Gastroesophageal sphincter (tissue), 4 donors: ENCODE results near the gene SPOCK2. TPM values are rescaled to one million over a fixed set of nuclear protein-coding genes. Genes with fewer than 3 reads are reported as not detected.

Experiments
- ATAC-seq: fragments of 150-250 bp; one replicate; pipeline ENCODE4 v1.9.1; 2016; ENCODE audit warnings: mild to moderate bottlenecking, moderate library complexity
- H3K27ac ChIP-seq, 4 donors: fragments of 200-600 bp; sonication (generic) in 3 of 4; 1 replicate in 3 of 4; 2 replicates in 1 of 4; pipeline ENCODE4 v1.5.1; 2016 to 2019
- H3K27me3 ChIP-seq: fragments of 200-600 bp; sonication (generic); one replicate; pipeline ENCODE4 v1.5.1; 2019
- H3K36me3 ChIP-seq, 2 donors: fragments of 200-600 bp; sonication (generic); one replicate each; pipeline ENCODE4 v1.5.1; 2019; ENCODE audit warnings: control low read depth in 1 of 2
- H3K4me1 ChIP-seq, 3 donors: fragments of 200-600 bp; sonication (generic); 1 replicate in 2 of 3; 2 replicates in 1 of 3; pipeline ENCODE4 v1.5.1; 2016 to 2019; ENCODE audit warnings: control low read depth in 2 of 3
- H3K4me3 ChIP-seq, 2 donors: fragments of 200-600 bp; sonication (generic); one replicate each; pipeline ENCODE4 v1.5.1; 2019; ENCODE audit warnings: mild to moderate bottlenecking in 1 of 2, moderate library complexity in 1 of 2
- H3K9me3 ChIP-seq, 3 donors: fragments of 200-600 bp; sonication (generic); one replicate each; pipeline ENCODE4 v1.5.1; 2017 to 2019; ENCODE audit warnings: control low read depth in 2 of 3
- EP300 ChIP-seq: sonication (generic); formaldehyde crosslinking; IDR thresholded peaks from one replicate; pipeline ENCODE4 v1.6.1; 2017; ENCODE audit warnings: antibody characterized with exemption, mild to moderate bottlenecking
- POLR2A ChIP-seq, 2 donors: fragments of 450-650 bp; IDR thresholded peaks; one replicate each; pipeline ENCODE4 v1.6.1; 2017; ENCODE audit warnings: antibody characterized with exemption in 2 of 2, mild to moderate bottlenecking in 2 of 2, moderate library complexity in 1 of 2
- POLR2AphosphoS5 ChIP-seq: sonication (generic); formaldehyde crosslinking; IDR thresholded peaks from one replicate; pipeline ENCODE4 v1.6.1; 2017; ENCODE audit warnings: antibody characterized with exemption
- WGBS, 2 donors: methylation state at CpG; one replicate each; pipeline ENCODE4 v1.1.5; 2018; ENCODE audit warnings: low coverage in 1 of 2; 5-methylcytosine and 5-hydroxymethylcytosine counted together
- total RNA-seq, 4 donors: library from RNA; depleted of rRNA; stranded (reverse); fragments of >200 nt; gene quantifications; one replicate each; pipeline ENCODE4 v1.1.0, GENCODE V29; 2016
- TF ChIP-seq, protein P1 (sequence below), 4 experiments: fragments of 200-600 bp in 2 of 4; fragments of 450-650 bp in 2 of 4; sonication (generic) in 1 of 4; IDR thresholded peaks; one replicate each; pipeline ENCODE4 v1.5.1; 2017 to 2019; ENCODE audit warnings: antibody characterized with exemption in 4 of 4, mild to moderate bottlenecking in 2 of 4, moderate library complexity in 2 of 4

The SPOCK2 gene
- total RNA-seq, 4 donors from 2014 or later = 6.2 to 9.2 (median 7.9) TPM

DNA sequence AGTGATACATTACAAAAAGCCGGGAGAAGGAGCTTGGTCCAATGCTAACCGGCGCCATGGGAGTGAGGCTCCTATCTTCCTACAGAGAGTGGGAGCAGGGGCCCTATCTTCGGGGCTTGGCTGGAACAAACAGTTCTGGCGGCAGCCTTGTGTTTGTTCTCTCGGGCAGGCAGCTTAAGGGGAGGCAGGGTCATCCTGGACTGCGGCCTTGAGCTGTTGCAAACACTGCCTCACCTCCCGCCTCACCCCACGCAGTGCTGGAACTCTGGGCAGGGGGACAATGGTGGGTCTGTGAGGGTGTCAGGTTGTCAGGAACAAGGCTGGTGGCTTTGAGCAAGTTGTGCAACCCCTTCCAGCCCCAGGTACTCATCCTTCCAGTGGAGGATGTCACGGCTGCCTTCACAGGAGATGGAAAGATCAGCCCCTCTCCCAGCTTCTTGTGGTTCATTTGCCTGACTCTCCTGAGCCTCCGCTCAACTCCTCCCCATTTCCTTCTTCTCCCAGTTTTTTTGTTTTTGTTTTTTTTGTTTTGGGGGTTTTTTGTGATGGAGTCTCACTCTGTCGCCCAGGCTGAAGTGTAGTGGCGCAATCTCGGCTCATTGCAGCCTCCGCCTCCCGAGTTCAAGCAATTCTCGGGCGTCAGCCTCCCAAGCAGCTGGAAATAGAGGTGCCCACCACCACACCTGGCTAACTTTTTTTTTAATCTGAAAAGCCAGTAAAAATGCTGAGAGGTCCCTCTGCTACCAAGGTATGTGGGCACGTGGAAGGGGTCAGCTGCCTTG is 57.4 kb downstream of the SPOCK2 start:
- peak; percentile 35 for ATAC-seq
- TF ChIP-seq POLR2A (IDR thresholded peaks at IDR 0.05) = no peak
- TF ChIP-seq EP300 = no peak
- TF ChIP-seq, protein P1, sequence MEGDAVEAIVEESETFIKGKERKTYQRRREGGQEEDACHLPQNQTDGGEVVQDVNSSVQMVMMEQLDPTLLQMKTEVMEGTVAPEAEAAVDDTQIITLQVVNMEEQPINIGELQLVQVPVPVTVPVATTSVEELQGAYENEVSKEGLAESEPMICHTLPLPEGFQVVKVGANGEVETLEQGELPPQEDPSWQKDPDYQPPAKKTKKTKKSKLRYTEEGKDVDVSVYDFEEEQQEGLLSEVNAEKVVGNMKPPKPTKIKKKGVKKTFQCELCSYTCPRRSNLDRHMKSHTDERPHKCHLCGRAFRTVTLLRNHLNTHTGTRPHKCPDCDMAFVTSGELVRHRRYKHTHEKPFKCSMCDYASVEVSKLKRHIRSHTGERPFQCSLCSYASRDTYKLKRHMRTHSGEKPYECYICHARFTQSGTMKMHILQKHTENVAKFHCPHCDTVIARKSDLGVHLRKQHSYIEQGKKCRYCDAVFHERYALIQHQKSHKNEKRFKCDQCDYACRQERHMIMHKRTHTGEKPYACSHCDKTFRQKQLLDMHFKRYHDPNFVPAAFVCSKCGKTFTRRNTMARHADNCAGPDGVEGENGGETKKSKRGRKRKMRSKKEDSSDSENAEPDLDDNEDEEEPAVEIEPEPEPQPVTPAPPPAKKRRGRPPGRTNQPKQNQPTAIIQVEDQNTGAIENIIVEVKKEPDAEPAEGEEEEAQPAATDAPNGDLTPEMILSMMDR (IDR thresholded peaks at IDR 0.05) = no peak
- TF ChIP-seq POLR2AphosphoS5 = no peak
- H3K36me3 ChIP-seq = no peaks in the 10 kb centered on the region
- no peaks in the 10 kb centered on the region for H3K9me3 ChIP-seq
- H3K27me3 ChIP-seq = no peaks in the 10 kb centered on the region
- peaks cover 0 to 7% (median 0%) of the 10 kb centered on the region in 3 donors for H3K4me1 ChIP-seq
- H3K4me3 ChIP-seq = no peak overlapping the region
- WGBS, 2 donors = 55 to 79% methylated on average over 6 to 8 of the region's 19 CpGs
- H3K27ac ChIP-seq = no peak overlapping the region

DNA sequence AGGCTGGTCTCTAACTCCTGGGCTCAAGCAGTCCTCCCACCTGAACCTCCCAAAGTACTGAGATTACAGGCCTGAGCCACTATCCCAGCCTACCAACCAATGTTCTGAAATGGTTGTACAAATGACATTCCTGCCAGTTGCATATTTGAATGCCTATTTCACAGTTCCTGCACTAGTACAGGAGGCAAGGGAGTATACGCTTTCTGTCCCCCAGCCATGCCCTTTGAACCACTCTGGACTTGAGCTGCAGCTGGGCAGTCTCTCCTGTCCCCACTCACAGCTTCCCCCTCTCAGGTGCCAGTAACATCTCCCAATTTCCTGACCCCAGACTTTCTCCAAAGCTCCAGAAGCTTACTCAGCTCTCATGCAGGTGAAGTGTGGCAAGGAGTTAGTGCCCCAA is 58.9 kb downstream of the SPOCK2 start:
- H3K27me3 ChIP-seq = no peaks in the 10 kb centered on the region
- no peak overlapping the region for H3K4me3 ChIP-seq
- no peak for ATAC-seq
- WGBS, 2 donors = 89 to 92% methylated on average over 1 of the region's 1 CpG
- no peak overlapping the region for H3K27ac ChIP-seq
- no peak for TF ChIP-seq POLR2AphosphoS5
- TF ChIP-seq POLR2A (IDR thresholded peaks at IDR 0.05) = no peak
- TF ChIP-seq, protein P1 (IDR thresholded peaks at IDR 0.05) = no peak
- no peak for TF ChIP-seq EP300
- peaks cover 0 to 7% (median 0%) of the 10 kb centered on the region in 3 donors for H3K4me1 ChIP-seq
- H3K36me3 ChIP-seq = no peaks in the 10 kb centered on the region
- H3K9me3 ChIP-seq = no peaks in the 10 kb centered on the region

DNA sequence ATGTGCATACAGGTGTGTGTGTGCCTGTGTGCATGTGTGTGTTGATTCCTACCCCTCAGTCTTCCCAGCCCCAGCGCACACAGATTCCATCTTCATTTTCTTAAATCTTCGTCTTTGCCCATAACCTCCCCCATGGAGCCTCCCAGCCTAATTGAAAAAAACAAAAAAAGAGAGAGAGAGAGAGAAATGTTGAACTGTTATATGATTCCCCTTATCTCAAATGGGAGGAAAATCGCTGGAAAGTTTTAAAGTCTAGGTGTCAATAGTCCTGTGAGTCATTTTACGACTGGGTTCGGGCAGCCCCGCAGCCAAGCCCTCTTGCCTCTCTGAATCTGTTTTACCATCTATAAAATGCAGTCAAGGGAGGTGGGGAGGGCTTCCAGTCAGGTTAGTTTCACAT is 60.9 kb downstream of the SPOCK2 start:
- Histone ChIP-seq H3K9me3 (no peaks in the 10 kb centered on the region), H3K27ac (no peak overlapping the region), H3K36me3 (no peaks in the 10 kb centered on the region), H3K27me3 (no peaks in the 10 kb centered on the region), H3K4me1 (peaks cover 0 to 7% (median 0%) of the 10 kb centered on the region in 3 donors), H3K4me3 (no peak overlapping the region)
- WGBS, 2 donors = 84 to 87% methylated on average over 6 of the region's 6 CpGs
- TF ChIP-seq, protein P1 (IDR thresholded peaks at IDR 0.05) = no peak
- TF ChIP-seq EP300 = no peak
- no peak for ATAC-seq

DNA sequence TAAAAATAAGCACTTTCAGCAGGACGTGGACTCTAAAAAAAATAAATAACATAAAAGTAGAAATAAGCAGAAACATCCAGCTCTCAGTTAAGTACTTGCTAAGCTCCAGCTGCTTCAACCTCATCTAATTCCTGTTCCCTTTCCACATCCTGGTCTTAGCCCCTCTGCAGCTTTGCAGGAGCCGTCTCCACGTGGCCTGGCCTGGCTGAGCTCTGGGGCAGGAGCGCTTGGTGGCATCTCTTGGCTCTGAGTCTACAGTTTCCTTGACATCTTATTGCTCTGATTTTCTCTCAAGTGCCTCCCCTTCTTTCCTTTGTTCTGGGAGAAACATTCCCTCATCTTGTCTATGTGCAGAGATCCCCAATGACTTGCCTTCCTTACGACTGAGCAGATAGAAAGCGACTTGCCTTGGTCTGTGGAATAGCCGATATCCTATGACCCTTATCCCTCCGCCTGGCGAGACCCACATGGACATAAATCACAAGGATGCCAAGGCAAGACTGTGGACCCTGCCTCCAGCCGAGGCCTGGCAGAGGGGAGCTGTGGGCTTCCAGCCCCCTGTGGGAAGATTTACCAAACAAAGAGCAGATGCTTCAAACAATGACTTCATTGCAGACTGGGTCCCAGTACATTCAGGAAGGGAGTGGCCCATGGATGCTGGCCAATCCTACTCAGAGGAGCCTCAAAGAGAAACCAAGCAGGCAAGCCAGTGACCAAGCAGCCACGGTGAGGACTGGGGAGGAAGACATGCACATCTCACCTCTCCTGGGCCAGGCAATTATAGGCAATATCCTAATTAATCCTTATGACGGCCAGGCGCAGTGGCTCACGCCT is 61.9 kb downstream of the SPOCK2 start:
- peak; percentile 57 for ATAC-seq
- peak overlapping the region in 1 of 4 donors; percentile 11 for H3K27ac ChIP-seq
- no peaks in the 10 kb centered on the region for H3K36me3 ChIP-seq
- TF ChIP-seq, protein P1 (IDR thresholded peaks at IDR 0.05) = no peak
- TF ChIP-seq EP300 (no peak), POLR2AphosphoS5 (no peak), POLR2A (IDR thresholded peaks at IDR 0.05) (no peak)
- no peak overlapping the region for H3K4me3 ChIP-seq
- no peaks in the 10 kb centered on the region for H3K27me3 ChIP-seq
- 72 to 85% methylated on average over 5 to 8 of the region's 14 CpGs for WGBS, 2 donors
- peaks cover 0 to 17% (median 0%) of the 10 kb centered on the region in 3 donors for H3K4me1 ChIP-seq
- H3K9me3 ChIP-seq = no peaks in the 10 kb centered on the region
